ENCODE data around the gene KIF1A. TPM values are rescaled to one million over a fixed set of nuclear protein-coding genes. Genes with fewer than 3 reads are reported as not detected.
"Not testable (repeated sequence)": the region's sequence is repeated elsewhere in the genome, so short reads cannot be mapped to it uniquely, and the experiment has no call there.

KIF1A gene
- total RNA-seq, 1 donor from 2014 or later, result not detected

DNA sequence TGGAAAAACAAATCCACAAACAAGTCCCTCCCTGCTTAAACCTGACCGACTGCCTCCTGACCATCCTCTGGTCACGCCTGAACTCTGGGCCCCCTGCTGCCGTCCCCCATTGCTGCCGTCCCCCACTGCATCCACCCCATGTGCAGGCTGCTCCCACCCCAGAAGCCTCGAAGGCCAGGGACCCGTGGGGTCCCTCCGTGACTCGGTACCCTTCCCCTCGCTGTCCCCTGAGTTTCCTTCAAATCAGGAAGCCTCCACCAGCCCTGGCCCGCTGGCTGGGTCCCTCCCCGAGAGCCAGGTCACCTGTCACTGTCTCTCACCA is 30.7 kb upstream of the KIF1A start:
- Mint-ChIP-seq H3K4me3 (no peak overlapping the region), H3K9me3 (peaks cover 13% of the 10 kb centered on the region), H3K27ac (no peak overlapping the region), H3K36me3 (ENCODE audit: low read depth) (no peaks in the 10 kb centered on the region), H3K4me1 (no peaks in the 10 kb centered on the region), H3K27me3 (no peaks in the 10 kb centered on the region)
- intact Hi-C loops (cut with micrococcal nuclease), result loop anchor here (1.0 to 5.0 kb wide), 2 partner anchors 300 to 882 kb away; partner anchors contain the start of genes D2HGDH and PPP1R7
- no peak for ATAC-seq (ENCODE audit: low read depth)
- no peak for DNase-seq
- POLR2A ChIA-PET, result no interaction called here
- CTCF ChIA-PET, result interaction anchor here (1.5 kb wide), 1 partner anchor 808 kb away, joined by 5 read pairs; no protein-coding TSS in a partner anchor
- TF ChIP-seq, protein P1, sequence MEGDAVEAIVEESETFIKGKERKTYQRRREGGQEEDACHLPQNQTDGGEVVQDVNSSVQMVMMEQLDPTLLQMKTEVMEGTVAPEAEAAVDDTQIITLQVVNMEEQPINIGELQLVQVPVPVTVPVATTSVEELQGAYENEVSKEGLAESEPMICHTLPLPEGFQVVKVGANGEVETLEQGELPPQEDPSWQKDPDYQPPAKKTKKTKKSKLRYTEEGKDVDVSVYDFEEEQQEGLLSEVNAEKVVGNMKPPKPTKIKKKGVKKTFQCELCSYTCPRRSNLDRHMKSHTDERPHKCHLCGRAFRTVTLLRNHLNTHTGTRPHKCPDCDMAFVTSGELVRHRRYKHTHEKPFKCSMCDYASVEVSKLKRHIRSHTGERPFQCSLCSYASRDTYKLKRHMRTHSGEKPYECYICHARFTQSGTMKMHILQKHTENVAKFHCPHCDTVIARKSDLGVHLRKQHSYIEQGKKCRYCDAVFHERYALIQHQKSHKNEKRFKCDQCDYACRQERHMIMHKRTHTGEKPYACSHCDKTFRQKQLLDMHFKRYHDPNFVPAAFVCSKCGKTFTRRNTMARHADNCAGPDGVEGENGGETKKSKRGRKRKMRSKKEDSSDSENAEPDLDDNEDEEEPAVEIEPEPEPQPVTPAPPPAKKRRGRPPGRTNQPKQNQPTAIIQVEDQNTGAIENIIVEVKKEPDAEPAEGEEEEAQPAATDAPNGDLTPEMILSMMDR (IDR thresholded peaks at IDR 0.05), result no peak

DNA sequence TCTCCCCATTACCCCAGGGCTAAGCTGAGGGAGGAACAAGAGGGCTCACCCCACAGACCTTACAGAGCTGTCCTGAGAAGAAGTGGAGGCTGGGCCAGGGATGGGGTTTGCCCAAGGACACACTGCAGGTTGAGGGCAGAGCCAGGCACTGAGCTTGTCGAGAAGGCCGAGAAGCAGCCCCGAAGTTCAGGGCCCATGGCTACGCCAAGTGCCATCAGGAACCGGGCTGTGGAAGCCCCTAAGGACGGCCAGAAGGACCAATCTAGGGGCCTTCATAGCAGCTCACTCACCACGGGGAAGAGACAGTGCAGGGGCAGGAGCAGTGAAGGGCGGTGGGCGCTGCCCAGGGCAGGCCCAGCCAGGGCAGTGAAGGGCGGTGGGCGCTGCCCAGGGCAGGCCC is 30.0 kb upstream of the KIF1A start:
- Mint-ChIP-seq H3K27me3 (no peaks in the 10 kb centered on the region), H3K36me3 (ENCODE audit: low read depth) (no peaks in the 10 kb centered on the region), H3K4me1 (no peaks in the 10 kb centered on the region), H3K9me3 (peaks cover 14% of the 10 kb centered on the region), H3K4me3 (no peak overlapping the region), H3K27ac (no peak overlapping the region)
- DNase-seq, result no peak
- ChIA-PET CTCF (interaction anchor here (0.7 kb wide), 1 partner anchor 300 kb away, joined by 4 read pairs; the partner anchor contains the start of gene PPP1R7), POLR2A (no interaction called here)
- ATAC-seq (ENCODE audit: low read depth), result no peak
- TF ChIP-seq, protein P1 (IDR thresholded peaks at IDR 0.05), result no peak
- intact Hi-C loops (cut with micrococcal nuclease), result loop anchor here (5.0 kb wide), 1 partner anchor 882 kb away; the partner anchor contains the start of gene D2HGDH

DNA sequence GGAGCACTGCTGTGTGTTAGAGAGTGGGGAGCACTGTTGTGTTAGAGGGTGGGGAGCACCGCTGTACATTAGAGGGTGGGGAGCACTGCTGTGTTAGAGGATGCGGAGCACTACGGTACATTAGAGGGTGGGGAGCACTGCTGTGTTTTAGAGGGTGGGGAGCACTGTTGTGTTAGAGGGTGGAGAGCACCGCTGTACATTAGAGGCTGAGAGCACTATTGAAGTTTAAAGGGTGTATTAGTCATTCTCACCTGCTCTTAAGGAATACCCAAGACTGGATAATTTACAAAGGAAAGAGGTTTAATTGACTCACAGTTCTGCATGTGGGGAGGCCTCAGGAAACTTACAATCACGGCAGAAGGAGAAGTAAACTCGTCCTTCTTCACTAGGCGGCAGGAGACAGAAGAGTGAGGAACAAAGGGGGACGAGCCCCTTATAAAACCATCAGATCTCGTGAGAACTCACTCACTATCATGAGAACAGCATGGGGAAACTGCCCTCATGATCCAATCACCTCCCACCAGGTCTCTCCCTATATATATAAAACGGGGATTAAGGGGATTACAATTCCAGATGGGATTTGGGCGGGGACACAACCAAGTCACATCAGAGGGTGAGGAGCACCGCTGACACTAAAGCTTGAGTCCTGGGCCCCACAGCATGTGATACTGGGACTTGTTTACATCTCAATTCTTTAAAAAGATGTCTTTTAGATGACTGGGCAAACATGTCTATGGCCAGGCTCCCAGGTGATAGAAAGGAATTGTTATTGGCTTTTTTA is 29.1 kb upstream of the KIF1A start:
- Mint-ChIP-seq H3K27me3 (no peaks in the 10 kb centered on the region), H3K9me3 (peaks cover 10% of the 10 kb centered on the region), H3K27ac (no peak overlapping the region), H3K4me1 (no peaks in the 10 kb centered on the region), H3K36me3 (ENCODE audit: low read depth) (no peaks in the 10 kb centered on the region), H3K4me3 (no peak overlapping the region)
- ATAC-seq (ENCODE audit: low read depth) (no peak), DNase-seq (no peak)
- intact Hi-C loops (cut with micrococcal nuclease), result no loop called here
- ChIA-PET CTCF (no interaction called here), POLR2A (no interaction called here)
- TF ChIP-seq, protein P1 (IDR thresholded peaks at IDR 0.05), result no peak

DNA sequence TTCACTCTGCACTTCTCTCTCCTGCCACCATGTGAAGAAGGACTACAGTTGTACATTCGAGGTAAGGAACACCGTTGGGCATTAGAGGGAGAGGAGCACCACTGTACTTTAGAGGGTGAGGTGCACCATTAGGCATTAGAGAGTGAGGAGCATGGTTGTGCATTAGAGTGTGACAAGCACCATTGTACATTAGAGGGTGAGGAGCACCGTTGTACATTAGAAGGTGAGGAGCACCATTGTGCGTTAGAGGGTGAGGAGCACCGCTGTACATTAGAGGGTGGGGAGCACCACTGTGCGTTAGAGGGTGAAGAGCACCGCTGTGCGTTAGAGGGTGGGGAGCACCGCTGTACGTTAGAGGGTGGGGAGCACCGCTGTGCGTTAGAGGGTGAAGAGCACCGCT is 27.8 kb upstream of the KIF1A start:
- POLR2A ChIA-PET, result no interaction called here
- intact Hi-C loops (cut with micrococcal nuclease), result no loop called here
- CTCF ChIA-PET, result no interaction called here
- no peak overlapping the region for H3K4me3 Mint-ChIP-seq
- TF ChIP-seq, protein P1 (IDR thresholded peaks at IDR 0.05), result no peak
- no peaks in the 10 kb centered on the region for H3K36me3 Mint-ChIP-seq (ENCODE audit: low read depth)
- ATAC-seq (ENCODE audit: low read depth), result no peak
- H3K9me3 Mint-ChIP-seq, result peaks cover 9% of the 10 kb centered on the region
- no peak overlapping the region for H3K27ac Mint-ChIP-seq
- H3K27me3 Mint-ChIP-seq, result no peaks in the 10 kb centered on the region
- no peaks in the 10 kb centered on the region for H3K4me1 Mint-ChIP-seq
- no peak for DNase-seq

DNA sequence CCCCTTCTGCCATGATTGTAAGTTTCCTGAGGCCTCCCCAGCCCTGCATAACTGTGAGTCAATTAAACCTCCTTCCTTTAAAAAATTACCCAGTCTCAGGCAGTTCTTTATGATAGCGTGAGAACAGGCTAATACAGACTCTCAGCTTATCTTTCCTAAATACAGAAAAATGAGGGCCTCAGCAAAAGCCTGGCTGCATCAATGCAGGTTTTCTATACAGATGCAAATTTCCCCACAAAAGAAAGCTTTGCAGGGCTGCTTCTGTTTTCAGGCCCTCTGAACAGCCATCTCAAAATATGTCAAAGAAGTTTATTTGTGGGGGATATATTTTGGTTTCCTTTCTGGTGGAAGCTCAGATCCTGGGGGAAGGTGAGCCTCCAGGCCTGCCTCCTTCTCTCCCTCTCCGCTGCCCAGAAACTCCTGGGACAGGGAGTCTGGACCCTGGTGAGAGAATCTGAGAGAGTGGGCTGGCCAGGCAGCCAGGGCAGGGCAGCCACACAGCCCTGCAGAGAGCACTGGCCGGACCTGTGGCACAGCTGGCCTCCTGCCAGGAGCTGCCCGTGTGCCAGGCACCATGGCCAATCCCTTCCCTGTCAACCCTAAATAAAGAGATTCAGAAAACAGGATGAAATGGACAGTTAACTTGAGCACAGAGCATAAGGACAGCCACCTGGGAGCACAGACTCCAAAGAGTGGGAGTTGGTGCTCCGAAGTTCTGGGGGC is 27.0 kb upstream of the KIF1A start:
- no peak overlapping the region for H3K4me3 Mint-ChIP-seq
- H3K27ac Mint-ChIP-seq, result no peak overlapping the region
- TF ChIP-seq, protein P1 (IDR thresholded peaks at IDR 0.05), result no peak
- CTCF ChIA-PET, result interaction anchor here (0.6 kb wide), 1 partner anchor 642 kb away, joined by 3 read pairs; no protein-coding TSS in a partner anchor
- H3K4me1 Mint-ChIP-seq, result no peaks in the 10 kb centered on the region
- no peak for ATAC-seq (ENCODE audit: low read depth)
- H3K9me3 Mint-ChIP-seq, result peaks cover 9% of the 10 kb centered on the region
- intact Hi-C loops (cut with micrococcal nuclease), result no loop called here
- no peak for DNase-seq
- no peaks in the 10 kb centered on the region for H3K36me3 Mint-ChIP-seq (ENCODE audit: low read depth)
- peaks cover 2% of the 10 kb centered on the region for H3K27me3 Mint-ChIP-seq
- POLR2A ChIA-PET, result no interaction called here

DNA sequence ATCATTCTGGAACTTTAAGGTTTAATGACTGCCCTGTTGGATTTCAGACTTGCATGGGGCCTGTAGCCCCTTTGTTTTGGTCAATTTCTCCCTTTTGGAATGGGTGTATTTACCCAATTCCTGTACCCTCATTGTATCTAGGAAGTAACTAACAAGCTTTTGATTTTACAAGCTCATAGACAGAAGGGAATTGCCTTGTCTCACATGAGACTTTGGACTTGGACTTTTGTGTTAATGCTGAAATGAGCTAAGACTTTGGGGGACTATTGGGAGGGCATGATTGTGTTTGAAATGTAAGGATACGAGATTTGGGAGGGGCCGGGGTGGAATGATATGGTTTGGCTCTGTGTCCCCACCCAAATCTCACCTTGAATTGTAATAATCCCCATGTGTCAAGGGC is 26.3 kb upstream of the KIF1A start:
- H3K27me3 Mint-ChIP-seq; intact Hi-C loops (cut with micrococcal nuclease); H3K9me3 Mint-ChIP-seq; POLR2A ChIA-PET; H3K4me3 Mint-ChIP-seq; H3K36me3 Mint-ChIP-seq (ENCODE audit: low read depth); H3K27ac Mint-ChIP-seq; ATAC-seq (ENCODE audit: low read depth); DNase-seq; H3K4me1 Mint-ChIP-seq: not testable (repeated sequence)
- CTCF ChIA-PET, result interaction anchor here (0.6 kb wide), 1 partner anchor 641 kb away, joined by 3 read pairs; no protein-coding TSS in a partner anchor
